ENCODE results near the gene SRMS. TPM values are rescaled to one million over a fixed set of nuclear protein-coding genes. Genes with fewer than 3 reads are reported as not detected.

Gene SRMS
- total and polyA plus RNA-seq, 2 of the 13 experiments (the other 11 are each of a cell fraction or from before 2014, with no cell fraction given) = not detected

GRCh38 chr20:63541371-63541770 lies 6.2 kb downstream of the SRMS start:
- no peak for TF ChIP-seq FUBP1 (CRISPR knock-in tag; IDR thresholded peaks at IDR 0.05; ENCODE audit: borderline replicate concordance)
- TF ChIP-seq ZNF318 (CRISPR knock-in tag; IDR thresholded peaks at IDR 0.05) = no peak
- no peak for TF ChIP-seq ZNF431 (CRISPR knock-in tag; IDR thresholded peaks at IDR 0.05; ENCODE audit: borderline replicate concordance, low read depth)
- no peak for TF ChIP-seq BATF2 (CRISPR knock-in tag; IDR thresholded peaks at IDR 0.05)
- TF ChIP-seq ZKSCAN1 (IDR thresholded peaks at IDR 0.05; ENCODE audit: low read length) = no peak
- no peak for TF ChIP-seq ZNF749 (CRISPR knock-in tag; IDR thresholded peaks at IDR 0.05; ENCODE audit: borderline replicate concordance)
- WGBS (ENCODE audit: low lambda C conversion rate) = 52% methylated on average over 5 of the region's 28 CpGs
- in situ Hi-C loops (cut with HindIII; ENCODE audit: extremely low pct_ligation_motif_present, low pct_unique_long_range_greater_than_20kb) (no loop called here), intact Hi-C loops (cut with micrococcal nuclease; ENCODE audit: unreplicated experiment) (no loop called here)
- H3K9ac ChIP-seq (ENCODE audit: insufficient read depth, low read depth, low read length) = no peak overlapping the region
- ChIA-PET CTCF (ENCODE audit: low intra/inter-chr PET ratio, low total read pairs) (no interaction called here), POLR2A (no interaction called here)
- H2AFZ ChIP-seq (ENCODE audit: low read length) = no peak overlapping the region
- no peak overlapping the region for H3K4me3 ChIP-seq (replicated peaks in 1 of 3; ENCODE audit: insufficient read depth in 1 of 3, low read depth in 2 of 3, low read length in 3 of 3)
- peaks cover 45 to 75% of the 10 kb centered on the region in 2 experiments for H3K27me3 ChIP-seq (ENCODE audit: control insufficient read depth in 1 of 2, insufficient read depth in 2 of 2, low read length in 2 of 2)
- DNase-seq (ENCODE audit: low spot score) (no peak), FAIRE-seq (no peak), ATAC-seq (no peak)
- H3K4me1 ChIP-seq (ENCODE audit: insufficient read depth, low read length) = peaks cover 51% of the 10 kb centered on the region
- H3K36me3 ChIP-seq (replicated peaks in 1 of 2; ENCODE audit: control insufficient read depth in 1 of 2, insufficient read depth in 2 of 2, low read length in 2 of 2) = no peaks in the 10 kb centered on the region
- H4K20me1 ChIP-seq (ENCODE audit: insufficient read depth, low read length) = no peaks in the 10 kb centered on the region; the same call in 1 of the 2 replicates
- H3K9me3 ChIP-seq (ENCODE audit: low read length) = no peaks in the 10 kb centered on the region
- BruUV-seq (replicated peaks) = no TSS peak
- no peaks in the 10 kb centered on the region for H3K79me2 ChIP-seq (ENCODE audit: insufficient read depth, low read length)
- H3K27ac ChIP-seq (ENCODE audit: extremely low read length, insufficient read depth, low read length) = no peak overlapping the region
- H3K4me2 ChIP-seq (ENCODE audit: low read depth, low read length) = no peak overlapping the region
